Skeletal muscle cell (primary cell): Measurements from ENCODE around the gene PRKG1.

Source experiments
- DNase-seq: peaks from one replicate; pipeline ENCODE4 v3.0.0-alpha.2; 2010; ENCODE audit warnings: low read depth
- H3K4me3 ChIP-seq: 2 replicates; pipeline ENCODE4 v1.5.1; 2011; ENCODE audit warnings: low read depth, mild to moderate bottlenecking, control low read depth, low read length, moderate library complexity

Gene PRKG1

GRCh38 chr10:51937308-51938140 is 863.2 kb downstream of the PRKG1 start:
- peak; percentile 68 for DNase-seq

DNA sequence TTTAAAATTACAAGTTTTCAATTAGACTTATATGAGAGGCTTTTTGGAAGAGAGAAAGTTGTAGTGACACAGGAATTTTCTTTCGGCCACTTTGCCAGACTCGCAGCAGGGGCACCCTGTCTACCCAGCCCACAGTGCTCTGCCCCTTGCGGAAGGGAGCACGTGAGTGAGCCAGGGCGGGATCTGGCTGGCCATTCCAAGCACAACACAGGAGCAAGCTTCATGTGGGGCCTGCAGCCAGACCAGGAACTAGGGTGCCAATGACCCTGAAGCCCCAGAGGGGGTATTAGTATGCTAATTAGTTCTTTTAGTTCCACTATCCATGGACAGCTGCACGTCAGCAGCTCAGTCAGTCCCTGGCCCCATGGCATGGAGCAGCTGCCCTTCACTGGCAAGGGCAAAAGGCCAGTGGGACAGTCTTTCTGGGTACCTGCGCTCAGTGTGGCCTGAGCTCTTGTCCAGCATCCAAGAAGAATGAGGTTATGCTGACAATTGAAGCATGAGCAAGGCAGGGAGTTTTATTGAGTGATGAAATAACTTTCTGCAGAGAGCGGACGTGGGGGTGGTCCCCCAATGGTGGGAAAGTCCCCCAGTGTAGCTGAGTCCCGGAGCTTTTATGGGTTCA is 876.2 kb downstream of the PRKG1 start:
- H3K4me3 ChIP-seq, result no peak overlapping the region

More at GRCh38 chr10:51937308-51938140, 863.2 kb downstream of the PRKG1 start:
- H3K4me3 ChIP-seq, result no peak overlapping the region

DNA sequence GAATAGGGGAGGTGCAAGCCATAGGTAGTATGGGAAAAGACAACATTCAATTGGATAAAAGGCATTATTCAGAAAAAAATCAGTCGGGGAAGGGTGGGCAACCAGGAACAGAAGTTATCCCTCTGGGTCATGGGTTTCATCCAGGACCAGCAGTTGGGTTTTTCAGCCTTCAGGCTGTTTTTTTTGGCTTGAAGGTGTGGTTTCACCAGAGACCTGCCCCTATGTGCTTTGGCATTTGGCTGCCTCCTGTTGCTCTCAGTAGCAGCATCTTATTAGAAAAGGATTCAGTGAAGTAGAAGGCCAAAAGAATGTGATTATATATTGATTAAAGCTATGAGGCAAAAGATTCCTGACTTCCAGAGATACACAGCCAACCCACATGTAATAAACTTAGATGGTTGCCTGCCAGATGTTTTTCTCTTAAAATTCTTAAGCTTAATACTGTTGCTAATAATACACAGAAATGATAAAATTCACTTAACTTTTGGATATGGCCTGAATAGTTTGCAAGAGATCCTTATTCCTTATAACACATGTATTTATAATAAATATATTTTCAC is 876.8 kb downstream of the PRKG1 start:
- no peak overlapping the region for H3K4me3 ChIP-seq
- no peak for DNase-seq

More for the DNA sequence above, 876.2 kb downstream of the PRKG1 start:
- no peak for DNase-seq

DNA sequence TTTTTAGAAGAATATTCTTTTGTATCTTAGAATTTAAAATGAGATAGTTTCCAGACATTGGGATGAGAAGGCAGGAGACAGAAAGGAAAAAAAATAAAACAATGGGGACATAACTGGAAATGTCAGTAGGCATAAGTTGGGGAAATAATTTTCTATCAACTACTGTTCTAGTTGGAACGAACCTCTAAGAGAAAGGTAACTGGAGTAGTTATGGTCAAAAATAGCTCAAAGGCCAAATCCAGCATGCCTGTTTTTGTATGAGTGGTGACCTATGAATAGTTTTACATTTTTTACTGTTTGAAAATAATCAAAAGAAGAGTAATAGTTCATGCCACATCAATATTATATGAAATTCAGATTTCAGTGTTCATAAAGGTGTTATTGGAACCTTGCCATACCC is 877.3 kb downstream of the PRKG1 start:
- no peak for DNase-seq

DNA sequence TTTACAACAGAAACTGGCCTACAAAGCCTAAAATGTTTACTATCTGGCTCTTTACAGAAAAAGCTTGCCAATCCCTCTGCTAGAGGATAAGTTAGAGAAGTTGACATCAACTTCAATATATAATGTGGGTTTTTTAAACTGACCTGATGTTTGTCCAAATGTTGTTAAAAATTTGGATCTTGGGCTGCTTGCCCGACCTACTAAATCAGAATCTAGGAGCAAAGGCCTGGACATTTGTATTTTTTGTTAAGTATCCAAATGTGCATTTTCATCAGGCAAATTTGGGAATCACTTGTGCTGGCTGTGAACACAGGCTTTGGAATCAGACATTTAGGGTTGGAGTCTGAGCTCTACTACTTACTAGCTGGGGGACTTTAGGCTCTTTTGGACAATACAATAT is 877.8 kb downstream of the PRKG1 start:
- H3K4me3 ChIP-seq, result no peak overlapping the region
- DNase-seq, result no peak

More for the DNA sequence above, 877.3 kb downstream of the PRKG1 start:
- H3K4me3 ChIP-seq, result no peak overlapping the region

DNA sequence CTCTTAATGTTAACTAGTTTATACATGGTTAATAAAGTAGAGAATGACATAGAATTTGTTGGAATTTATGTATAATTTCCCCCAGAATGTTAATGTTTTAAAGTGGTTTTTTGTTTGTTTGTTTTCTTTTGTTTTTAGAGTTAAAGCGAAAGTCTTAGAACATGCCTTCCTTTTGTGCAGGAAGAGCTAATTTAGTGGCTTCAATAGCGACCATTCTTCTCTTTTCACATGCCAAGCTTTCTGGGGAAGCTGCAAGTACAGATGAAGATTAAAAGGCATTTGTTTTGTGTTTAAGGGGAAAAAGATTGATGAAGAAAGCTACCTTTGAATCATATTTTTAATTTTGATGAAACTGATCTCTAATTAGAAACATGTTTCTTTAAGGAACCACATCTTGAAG is 881.4 kb downstream of the PRKG1 start:
- no peak for DNase-seq

GRCh38 chr10:51956822-51957221 is 882.5 kb downstream of the PRKG1 start:
- H3K4me3 ChIP-seq, result no peak overlapping the region
- DNase-seq, result no peak

More for the DNA sequence above, 881.4 kb downstream of the PRKG1 start:
- no peak overlapping the region for H3K4me3 ChIP-seq

DNA sequence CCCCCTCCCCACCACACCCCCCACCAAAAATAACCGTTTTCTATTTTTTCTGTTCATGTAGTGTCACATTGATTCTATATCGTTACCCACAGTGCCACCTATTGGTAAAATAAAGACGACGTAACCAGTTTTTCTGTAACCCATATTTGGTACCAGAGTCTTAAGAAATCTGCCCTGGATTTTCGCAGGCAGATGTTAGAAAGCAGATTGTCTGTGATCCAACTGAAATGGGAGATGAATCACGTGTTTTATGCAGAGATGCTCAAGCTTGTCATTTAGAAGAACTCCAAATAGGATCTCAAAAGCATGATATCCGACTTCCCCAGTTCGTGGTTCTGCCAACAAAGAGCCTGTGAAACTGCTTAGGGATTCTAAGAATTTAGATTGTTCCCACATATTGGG is 886.2 kb downstream of the PRKG1 start:
- peak; percentile 52 for DNase-seq
- no peak overlapping the region for H3K4me3 ChIP-seq

DNA sequence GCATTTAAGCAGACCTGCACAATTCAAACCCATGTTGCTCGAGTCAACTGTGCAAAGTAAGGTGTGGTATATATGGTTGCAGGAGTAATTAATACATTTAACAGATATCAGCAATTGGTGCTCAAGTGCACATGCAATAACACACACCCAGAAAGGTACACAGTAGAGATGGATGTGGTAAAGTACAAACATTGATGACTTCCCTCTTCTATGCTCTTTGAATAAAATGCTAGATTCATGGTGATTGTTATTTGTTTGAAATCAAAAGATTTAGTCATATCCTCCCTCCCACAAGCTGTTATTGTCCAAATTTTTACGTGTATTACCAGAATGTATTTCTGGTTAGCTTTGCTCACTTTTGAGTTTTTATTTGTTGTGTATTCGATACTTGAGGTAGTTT is 887.1 kb downstream of the PRKG1 start:
- no peak for DNase-seq
- no peak overlapping the region for H3K4me3 ChIP-seq

GRCh38 chr10:51964630-51965029 is 890.3 kb downstream of the PRKG1 start:
- DNase-seq, result no peak
- H3K4me3 ChIP-seq, result no peak overlapping the region

DNA sequence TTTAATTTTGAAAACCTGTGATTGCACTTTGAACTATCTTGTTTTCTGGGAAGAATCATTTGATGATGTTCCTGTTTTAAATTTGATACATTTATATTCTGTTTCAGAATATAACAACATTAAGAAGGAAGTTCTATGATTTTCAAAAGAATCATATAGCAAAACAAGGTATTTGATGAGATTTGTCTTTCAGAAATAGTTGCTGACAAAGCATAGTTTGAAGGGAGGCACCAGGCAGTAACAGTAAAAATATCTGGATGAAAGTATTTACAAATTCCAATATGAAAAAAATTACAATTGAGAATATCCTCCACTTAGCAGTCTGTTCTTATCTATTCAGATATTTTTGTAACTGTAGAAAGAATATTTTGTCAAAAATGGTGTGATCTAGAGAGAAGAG is 891.2 kb downstream of the PRKG1 start:
- no peak for DNase-seq
- no peak overlapping the region for H3K4me3 ChIP-seq

DNA sequence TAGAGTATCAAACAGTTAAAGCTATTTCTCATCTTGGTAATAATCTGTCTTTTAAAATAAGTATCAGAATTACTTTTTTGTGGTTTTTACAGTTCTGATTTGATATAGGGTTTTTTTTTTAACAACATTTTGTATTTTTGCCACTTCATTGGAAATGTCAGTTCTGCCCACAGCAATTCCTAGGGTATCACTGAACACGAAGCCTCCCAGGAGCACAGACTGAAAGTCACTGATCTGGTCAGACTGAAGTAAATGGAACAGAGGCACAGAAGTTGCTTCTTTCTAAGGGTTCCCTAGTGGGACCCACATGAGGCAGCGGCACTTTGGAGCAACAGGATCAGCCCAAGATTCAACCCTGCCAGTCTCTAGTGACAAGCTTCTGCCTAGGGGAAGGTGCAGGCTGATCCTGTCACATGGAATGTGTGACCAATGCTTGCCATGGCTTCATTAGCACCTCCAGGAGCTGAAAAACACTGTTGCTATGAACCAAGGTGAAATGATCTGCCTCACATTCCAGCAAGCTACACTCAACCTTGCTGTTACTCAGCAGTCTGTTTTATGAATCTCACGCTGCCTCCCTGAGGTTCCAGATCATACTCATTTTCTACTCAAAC is 898.6 kb downstream of the PRKG1 start:
- DNase-seq, result no peak
- H3K4me3 ChIP-seq, result no peak overlapping the region

GRCh38 chr10:51980752-51981151 is 906.5 kb downstream of the PRKG1 start:
- no peak for DNase-seq
- H3K4me3 ChIP-seq, result no peak overlapping the region

DNA sequence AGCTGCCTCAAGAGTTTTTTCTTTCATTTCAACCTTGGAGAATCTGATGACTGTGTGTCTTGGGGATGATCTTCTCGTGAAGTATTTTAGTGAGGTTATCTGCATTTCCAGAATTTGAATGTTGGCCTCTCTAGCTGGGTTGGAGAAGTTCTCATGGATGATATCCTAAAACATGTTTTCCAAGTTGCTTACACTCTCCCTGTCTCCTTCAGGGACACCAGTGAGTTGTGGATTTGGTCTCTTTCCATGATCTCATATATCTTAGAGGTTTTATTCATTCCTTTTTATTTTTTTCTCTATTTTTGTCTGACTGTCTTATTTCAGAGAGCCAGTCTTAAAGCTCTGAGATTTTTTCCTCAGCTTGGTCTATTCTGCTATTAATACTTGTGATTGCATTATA is 907.4 kb downstream of the PRKG1 start:
- no peak overlapping the region for H3K4me3 ChIP-seq
- DNase-seq, result no peak

DNA sequence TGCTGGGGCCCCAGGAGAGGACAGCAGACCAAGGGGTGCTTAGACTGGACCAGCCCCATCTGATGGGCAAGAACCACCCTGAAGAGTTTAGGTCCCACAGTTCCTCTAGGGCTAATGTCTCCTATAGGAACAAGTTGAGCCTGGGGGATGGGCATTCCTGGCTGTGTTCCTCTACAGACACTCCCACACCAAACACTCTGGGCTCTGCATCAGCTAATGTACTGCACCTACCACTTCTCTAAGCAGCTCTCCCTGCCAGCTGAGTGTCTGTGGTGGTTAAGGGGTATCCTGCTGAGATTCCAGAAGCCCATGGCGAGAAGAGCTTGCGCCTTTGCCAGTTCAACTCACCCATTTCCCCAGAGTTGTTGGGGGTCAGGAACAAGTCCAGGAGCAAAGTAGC is 909.2 kb downstream of the PRKG1 start:
- H3K4me3 ChIP-seq, result no peak overlapping the region
- no peak for DNase-seq

DNA sequence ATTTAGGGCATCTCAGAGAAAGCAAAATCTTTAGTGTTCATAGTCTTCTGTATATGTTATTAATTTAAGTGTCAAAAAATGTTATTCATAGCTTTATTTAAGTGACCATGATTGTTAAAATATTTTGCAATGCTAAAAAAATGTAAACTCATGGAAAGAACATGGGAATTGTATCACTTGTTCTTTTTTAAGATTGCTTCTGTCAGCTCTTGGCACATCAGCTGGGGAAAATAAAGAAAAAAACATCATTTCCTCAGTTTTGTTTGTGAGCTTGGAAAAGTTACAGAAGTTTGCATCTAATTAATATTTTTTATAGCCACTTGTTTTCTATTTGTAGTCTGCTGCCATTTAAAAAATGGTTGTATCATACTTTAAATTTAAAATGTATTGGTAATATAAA is 911.0 kb downstream of the PRKG1 start:
- H3K4me3 ChIP-seq, result no peak overlapping the region
- DNase-seq, result no peak

GRCh38 chr10:51986516-51986915 is 912.2 kb downstream of the PRKG1 start:
- DNase-seq, result peak; percentile 25
- no peak overlapping the region for H3K4me3 ChIP-seq

GRCh38 chr10:51993475-51993874 is 919.2 kb downstream of the PRKG1 start:
- DNase-seq, result no peak
- no peak overlapping the region for H3K4me3 ChIP-seq

DNA sequence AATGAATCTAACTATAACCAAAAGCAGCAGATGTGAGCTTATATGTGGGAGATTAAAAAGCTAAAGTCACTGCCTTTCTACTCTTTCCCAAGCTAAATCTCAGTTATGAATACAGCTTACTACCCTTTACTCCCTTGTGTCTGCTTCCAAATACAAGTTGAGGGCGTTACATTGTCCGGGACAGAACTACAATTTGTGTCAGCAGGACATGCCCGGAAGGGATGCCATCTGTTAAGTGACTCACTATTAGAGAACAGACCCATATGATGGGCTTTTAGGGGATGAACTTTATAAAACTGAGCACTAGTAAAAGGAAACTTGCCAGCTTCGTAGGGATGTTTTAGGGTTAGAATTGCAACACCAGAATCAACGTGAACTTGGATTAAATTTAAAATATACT is 924.8 kb downstream of the PRKG1 start:
- H3K4me3 ChIP-seq, result no peak overlapping the region
- no peak for DNase-seq

DNA sequence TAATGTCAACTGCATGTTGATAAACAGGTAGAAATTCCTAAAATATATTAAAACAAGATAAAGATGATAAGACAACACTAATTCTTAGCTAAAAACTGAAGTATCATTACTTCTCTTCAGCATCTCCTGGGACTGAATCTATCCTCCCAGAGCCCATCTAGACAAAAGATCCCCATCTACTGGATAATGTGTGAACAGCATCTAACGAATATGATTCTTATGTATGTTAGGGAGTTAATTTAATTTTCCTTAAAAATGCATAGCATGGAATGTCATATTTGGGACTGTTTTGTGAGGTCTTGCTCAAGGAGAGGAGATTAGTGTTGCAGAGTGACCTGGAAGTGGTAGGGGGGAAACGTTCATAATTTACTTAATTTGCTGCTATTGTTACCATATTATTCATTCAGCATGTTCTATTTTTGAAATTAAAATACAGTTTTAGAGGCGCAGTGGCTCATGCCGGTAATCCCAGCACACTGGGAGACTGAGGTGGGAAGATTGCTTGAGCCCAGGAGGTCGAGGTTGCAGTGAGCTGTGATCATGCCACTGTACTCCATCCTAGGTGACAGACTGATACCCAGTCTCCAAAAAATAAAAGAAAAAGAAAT is 930.2 kb downstream of the PRKG1 start:
- DNase-seq, result no peak
- no peak overlapping the region for H3K4me3 ChIP-seq
